ENCODE measurements around the gene NCF2.

Gene NCF2

DNA sequence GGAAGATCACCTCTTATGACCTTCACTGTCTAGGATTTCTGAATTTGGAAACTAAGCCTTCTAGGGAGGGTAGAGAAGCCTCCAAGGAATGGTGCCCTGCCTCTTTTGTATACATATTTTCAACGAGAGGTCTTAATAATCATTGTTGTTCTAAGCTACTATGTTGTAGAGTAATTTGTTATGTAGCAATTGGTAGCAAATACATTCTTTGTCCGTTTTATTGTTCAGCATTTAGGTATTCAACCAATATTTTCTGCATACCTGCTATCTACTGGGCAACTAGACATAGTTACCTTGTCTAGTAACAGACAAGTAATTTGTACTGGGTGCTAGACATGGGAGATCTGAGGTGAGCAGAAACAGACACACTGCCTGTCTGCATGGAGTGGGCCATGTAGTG is 20.8 kb upstream of the NCF2 start:
- DNase-seq = no peak

DNA sequence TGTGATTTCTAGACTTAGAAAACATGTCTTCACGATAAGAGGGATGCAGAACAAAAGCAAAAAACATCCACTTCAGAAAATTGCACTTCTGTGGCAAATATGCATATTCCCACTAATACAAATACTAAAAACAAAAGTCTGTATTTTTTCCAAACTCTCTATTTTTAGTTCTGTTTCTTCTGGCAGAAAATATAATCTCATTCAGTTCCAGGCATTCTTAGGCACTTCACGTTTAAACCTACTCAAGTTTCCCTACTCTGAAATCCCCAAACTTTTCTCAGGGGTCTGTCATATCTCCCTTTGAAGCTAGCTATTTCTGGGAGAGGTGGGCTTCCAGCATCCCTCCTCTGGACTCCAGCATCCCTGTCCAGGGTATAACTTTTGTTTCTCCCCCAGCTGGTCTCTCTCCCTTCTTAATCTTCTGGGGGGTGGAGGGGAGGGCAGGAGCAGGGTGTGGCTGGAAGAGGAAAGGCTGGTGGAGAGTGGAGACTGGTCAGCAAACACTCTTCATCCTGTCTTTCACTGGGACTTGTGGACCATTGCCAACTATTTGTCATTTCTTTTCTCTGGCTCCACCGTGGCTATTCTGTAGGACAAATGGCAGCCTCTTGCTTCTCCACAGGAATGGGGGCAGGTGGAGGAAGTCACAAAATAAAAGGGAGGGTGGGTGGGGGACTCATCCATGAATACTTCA is 19.6 kb upstream of the NCF2 start:
- peak; percentile 92 for DNase-seq

DNA sequence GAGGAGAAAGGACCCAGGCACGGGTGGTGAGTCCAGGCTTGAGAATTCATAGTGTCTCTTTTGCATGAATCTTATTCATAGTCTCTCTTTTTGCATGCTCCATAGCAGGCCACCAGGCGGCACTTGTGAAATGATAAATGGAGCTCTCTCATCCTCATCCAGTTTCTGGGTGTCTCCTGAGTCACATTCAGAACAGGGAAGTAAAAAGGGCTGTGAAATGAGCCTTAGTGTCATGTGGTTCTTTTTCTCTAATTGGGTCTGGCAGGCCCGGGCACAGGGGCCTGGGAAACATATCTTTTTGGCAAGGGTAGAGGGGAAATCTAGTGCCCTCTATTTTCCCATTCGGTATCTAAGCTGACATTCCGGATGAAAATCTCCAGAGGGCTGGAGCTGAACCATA is 19.1 kb upstream of the NCF2 start:
- DNase-seq = peak; percentile 73

DNA sequence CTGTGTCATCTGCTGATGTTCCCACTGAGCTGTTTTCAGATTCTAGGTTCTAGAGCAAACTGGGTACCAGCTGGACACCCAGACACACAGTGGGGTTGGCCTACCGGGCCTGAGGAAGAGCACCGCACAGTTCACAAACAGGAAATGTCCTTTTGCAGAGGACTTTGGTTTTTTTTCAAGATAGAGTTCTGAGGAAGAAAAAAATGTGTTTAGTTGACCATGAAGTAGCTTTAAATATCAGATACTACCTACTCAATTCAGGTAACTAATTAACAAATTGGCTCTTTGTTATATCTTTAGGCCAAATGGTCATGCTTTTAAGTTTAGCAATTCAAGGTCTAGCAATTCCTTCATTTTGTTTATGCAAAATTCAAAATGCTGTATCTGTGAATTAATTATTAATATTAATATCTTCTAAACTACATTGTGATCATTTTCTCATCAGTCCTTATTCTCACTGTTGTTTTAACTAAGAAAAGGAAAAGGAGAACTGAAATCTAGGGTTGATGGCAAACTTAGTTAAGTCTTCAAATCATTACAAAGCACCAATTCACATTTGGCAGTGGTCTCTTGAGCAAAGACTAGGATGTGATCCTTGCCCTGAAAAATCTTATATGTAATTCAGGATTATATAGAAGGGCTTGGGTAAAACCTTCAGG is 17.2 kb upstream of the NCF2 start:
- no peak for DNase-seq

DNA sequence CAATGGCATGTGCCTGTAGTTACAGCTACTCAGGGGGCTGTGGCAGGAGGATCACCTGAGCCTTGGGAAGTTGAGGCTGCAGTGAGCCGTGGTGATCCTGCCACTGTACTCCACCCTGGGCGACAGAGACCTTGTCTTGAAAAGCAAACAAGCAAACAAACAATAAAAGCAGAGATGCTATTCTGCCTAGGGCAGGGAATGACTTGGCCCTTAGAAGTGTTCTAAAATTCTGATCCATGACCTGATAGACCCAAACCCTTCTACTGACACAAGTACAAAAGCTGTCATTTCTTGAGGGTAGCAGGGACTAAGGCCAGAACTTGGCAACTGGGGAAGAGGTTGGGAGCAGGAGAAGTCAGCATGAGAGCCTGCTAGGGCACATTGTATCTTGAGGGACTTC is 15.6 kb upstream of the NCF2 start:
- DNase-seq = no peak

DNA sequence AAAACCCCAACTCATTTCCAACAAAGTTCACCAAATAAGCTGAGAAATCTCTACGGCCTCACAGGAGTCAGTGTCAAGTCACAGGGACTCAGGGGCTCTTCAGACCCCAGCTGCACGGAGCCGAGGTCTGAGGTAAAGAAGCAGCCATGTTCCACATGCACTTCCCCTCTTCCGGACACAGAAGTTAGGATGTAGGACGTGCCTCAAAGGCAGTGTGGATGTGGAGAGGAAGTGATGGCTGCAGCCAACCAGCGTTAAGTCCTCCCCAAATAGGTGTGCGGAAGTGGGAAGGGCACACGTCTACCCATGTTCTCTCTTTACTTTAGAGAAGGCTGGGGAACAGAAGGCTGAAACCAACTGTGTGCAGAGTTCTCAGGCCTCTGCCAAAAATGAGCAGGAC is 14.6 kb upstream of the NCF2 start:
- no peak for DNase-seq

DNA sequence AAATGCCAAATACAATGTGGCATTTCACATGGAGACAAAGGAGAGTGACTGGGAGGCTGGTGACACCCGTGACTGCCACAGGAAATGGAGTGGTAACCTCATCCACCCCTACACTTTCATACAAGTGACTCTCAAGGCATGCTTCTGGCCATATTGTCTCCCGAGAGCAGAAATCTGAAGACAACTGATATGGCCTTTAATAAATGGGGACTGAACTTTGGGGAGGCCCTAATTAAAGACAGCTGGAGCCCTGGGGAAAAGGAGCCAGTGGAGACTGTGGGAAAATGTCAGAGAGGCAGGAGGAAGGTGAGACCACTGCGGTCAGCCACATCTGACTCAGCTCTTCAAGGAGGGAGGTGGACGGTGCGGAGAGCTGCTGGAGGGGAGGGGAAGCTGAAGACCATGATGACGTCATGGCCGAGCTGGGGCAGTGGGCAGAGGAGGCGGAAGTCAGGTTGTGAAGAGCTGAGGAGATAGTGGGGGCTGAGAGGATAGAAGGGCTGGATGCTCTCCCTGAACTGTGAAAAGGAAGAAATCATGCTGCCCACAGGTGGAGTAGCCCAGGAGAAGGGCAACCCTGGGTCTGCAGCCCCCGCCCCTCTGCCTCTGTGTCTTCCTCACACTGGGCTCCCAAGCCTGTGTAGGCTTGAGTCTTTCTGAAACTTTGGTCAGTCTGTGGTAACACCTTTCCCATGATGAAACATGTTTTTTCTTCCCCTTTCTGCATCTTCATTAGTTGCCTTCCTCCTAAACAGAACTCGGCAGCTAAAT is 14.0 kb upstream of the NCF2 start:
- peak; percentile 25 for DNase-seq

DNA sequence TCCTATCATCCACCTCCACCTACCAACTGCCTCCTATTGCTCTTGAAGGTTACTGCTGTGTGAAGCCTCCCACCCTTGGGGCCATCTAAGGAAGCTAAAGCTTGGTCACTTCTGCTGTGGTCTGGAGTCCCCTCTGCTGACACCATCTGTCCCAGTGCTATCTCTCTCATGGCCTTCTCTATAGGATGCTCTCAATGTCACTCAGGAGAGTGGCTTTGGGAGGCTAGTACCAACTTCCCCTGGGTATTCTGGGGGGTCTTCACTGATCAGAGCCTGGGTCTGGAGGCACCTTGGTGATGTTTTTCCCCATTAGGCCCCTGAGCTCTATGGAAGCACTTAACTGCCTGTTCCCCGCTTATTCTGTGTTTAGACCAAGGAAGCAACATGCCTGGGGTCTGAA is 12.3 kb upstream of the NCF2 start:
- no peak for DNase-seq

DNA sequence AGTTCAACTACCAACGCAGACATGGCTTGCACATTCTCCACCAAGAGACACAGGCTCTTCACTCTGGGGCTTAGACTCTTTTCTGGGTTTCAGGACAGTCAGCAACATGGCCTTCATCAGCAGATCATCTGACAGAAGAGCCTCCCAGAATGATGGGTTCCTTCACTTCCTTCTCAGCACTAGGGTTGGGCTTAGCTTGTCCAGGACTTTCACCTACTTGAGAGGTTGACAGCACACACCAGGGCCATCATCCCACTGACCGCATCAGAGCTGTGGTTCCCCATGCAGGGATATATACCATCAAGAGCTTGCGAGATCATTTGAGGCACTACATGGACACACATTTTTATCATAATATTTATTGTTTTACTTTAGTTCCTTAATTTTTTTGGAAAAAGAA is 10.4 kb upstream of the NCF2 start:
- no peak for DNase-seq

DNA sequence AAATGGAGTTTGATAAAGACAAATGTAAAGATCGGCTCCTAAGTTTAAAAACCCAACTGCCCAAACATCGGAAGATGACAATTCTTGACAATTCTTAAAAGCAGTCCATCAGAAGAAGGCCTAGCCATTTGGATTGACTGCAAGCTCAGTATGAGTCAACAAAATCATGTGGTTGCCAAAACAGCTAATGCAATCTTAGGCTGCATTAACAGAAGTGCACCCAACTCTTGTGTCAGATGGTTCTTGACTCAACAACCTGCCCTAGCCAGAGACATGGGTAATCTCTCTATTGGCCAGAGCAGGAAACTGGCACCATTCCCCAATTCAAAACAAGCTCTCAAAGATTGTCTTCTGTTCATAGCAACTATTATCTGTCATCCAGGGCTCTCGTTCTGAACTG is 9.9 kb upstream of the NCF2 start:
- no peak for DNase-seq

DNA sequence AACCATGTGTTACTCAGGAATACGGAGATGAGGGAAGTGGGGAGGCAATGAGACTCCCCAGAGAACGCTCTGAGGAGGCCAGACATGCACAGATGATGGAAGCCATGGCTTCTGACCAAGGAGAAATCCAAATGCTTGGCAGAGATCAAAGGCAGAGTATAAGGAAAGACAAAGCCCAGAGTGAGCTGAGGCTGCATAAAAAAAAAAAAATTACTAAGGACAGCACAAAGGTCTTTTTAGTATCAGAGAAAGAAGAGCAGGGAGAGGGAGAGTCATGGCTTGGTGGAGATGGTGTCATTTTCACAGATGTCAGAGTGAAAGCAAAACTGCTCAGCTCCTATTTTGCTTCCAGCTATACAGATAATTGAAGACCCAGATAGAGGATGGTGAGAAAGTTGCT is 8.1 kb upstream of the NCF2 start:
- DNase-seq = no peak

DNA sequence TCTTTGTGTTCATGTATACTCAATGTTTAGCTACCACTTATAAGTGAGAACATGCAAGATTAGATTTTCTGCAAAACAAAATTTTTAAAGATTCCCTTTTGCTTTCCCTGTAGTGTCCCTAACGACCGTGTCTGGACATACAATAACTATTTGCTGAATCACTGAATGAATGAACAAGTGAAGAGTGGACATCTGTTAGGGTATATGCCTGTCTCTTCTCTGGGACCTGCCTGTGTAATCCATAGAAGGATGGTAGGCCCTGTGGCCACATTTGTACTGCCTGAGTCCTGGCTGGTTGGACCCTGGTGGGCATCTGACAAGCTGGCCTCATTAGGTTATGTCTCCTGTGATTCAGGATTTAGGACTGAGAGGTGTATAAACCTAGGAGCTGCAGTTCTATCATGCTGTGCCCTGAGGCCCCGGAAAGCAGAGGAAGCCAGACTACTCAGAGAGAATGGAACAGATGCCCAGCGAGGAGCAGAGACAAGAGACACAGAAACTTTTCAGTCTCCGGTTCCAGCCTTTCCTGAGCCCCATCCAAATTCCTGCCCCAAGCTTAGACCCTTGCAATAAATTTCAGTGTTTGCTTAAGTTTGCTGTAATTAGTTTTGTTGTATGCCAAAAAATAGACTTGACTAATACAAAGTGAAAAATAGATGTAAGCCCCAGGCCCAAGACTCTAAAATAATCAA is 7.5 kb upstream of the NCF2 start:
- no peak for DNase-seq

DNA sequence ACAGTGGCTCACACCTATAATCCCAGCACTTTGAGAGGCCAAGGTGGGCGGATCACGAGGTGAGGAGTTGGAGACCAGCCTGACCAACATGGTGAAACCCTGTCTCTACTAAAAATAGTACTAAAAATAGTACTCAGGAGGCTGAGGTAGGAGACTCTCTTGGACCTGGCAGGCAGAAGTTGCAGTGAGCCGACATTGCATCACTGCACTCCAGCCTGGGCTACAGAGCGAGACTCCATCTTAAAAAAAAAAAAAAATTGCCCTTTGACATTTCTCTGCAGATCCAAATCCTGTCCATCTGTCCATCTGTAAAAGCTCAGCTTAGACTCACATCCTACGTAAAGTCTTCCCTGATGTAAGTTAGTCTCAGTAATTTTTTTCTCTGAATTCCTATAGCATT is 6.2 kb upstream of the NCF2 start:
- DNase-seq = no peak

DNA sequence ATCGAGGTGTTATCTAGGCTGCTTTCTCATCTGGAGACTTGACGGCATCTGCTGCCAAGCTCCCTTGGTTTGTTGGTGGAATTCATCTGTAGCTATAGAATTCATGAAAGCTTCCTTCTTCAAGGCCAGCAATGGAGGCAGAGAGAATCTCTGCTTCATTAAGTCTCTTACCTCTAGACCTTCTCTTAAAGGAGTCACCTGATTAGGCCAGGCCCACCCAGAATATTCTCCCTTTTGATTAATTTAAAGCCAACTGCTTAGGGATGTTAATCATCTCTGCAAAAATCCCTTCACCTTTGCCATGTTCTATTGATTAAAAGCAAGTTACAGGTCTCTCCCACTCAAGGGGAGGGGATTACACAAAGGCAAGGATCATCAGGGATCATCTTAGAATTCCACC is 5.3 kb upstream of the NCF2 start:
- DNase-seq = no peak

DNA sequence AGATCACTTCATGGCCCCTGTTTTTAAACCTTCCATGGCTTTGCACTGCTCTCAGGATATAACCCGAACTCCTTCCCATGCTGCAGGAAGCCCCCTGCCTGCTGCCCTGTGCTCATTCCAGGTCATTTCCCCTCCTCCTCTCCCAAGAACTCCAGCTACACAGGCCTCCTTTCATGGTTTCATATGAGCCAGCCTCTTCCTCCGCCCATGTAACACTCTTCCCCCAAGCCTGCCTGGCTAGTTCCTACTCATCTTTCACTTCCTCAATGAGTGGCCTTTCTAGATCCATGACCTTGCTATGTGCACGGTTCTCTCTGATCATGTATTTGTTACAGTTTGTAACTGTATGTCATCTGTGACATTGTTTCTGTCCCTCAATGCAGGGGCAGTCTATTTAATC is 3.1 kb upstream of the NCF2 start:
- DNase-seq = no peak

DNA sequence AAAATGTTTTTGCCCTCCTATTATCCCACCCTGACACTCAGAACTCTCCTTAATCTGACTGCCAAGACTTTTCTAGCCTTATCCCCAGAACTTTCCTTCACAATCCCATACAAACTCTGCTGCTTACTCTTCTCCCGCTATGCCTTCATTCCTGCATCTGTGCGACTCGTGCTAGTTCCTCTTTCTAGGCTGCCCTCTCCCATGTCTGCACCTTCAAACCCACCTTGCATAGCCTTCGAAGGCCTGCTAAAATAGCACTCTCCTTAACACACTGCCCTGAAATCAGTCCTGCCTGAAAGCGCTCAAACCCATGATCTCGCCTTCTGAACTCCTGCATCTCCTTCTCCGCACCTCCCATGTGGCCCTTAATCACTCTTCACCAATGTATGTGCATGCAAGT is 2.5 kb upstream of the NCF2 start:
- no peak for DNase-seq

DNA sequence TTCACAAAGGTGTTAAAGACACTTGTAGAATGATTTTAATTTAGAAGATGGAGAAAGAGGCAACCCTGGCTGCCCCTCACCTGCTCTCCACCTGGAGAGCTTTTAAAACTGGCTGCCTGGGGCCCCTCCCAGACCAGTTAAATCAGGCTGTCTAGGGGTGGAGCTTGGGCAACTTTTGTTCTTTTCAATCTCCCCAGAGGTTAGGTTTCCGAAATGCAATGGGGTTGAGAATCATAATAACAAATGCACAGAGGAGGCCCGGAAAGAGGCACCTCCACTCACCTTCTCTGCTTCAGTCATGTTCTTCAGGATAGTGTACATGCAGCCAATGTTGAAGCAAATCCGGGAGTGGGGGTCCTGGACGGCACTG is 400 bp downstream of the NCF2 start:
- no peak for DNase-seq

DNA sequence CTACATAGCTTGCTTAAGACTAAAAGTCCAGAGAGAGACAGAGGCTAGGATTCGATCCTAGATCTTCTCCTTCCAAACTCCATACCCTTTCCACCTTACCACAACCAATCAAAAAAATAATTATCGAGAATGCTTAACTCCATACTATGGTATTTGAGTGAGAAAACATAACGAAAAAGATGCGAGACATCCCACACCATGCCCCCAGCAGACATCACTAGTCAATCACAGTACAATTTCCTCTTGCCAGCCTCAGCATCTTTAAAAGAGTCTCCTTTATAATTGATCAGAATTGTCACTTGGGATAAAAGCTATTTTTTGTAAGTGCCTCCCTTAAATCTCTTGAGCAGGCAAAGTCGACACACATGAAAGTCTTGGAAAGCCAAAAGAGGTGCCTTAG is 875 bp downstream of the NCF2 start:
- DNase-seq = no peak

DNA sequence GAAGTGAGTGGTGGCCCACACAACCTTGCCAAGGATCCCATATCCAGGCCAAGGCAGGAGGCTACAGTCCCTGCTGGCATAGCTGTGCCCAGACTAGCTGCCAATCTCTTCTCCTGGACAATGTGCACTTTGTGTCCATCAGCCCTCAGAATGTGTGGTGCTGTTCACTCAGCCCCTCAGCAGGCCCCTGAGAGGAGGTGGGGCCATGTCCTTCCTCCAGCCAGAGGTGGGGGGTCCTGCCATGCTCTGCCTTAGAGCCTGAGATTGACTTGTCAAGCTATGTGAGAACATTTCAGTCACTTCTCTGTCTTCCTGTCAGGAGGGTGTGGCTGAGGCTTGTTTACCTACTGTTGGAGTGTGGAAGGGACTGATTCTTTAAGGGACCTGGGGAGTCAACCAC is 1.4 kb downstream of the NCF2 start:
- peak; percentile 23 for DNase-seq

DNA sequence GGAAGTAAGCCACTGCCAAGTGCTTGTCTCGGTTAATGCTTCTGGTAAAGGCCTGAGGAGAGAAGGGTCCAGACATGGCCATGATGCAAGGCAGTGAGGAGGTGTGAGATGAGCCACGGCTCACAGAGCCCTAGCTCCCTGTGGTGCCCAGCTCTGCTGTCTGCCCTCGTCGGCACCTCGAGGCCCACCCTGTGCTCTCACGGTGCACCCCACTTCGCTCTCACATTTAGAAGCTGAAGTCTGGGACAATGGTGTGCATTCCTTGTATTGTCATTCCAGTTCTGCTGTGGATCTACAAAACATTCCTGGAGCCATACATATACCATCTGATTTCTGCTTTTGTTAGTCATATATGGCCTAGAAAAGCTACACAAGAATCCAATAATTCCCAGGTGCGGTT is 3.3 kb downstream of the NCF2 start:
- DNase-seq = no peak

DNA sequence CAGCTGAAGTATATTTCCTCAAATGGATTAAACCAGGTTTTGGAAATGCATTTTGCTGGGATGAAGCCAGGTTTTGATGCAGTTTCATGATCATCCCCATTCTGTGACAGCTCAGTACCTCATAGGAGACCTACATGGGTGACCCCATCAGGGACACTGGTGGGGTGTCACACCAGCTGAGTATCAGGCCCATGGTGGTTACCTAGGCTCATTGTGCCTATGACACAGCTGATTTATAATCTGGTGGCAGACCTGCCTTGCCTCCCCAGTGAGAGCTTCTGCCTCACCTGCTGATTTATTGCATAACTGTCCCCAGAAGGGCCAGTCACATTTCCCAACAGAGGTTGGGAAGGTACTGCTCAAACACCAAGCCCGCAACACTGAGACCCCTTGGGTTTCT is 3.8 kb downstream of the NCF2 start:
- no peak for DNase-seq

DNA sequence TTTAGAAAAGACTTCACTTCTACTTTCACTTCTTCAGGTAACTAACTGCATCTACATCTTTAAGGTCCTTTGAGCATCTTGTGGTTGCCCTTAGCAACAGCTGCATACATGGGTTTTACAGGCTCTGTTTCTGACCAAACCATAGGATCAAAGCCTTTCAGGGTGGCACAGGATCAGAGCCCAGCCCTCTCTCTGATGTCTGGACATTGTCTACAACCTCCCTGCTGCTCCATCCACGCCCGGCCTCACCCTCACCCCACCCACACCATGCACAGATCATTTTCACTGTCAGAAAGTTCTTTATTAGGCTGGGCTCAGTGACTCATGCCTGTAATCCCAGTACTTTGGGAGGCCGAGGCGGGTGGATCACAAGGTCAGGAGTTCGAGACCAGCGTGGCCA is 5.2 kb downstream of the NCF2 start:
- DNase-seq = no peak

DNA sequence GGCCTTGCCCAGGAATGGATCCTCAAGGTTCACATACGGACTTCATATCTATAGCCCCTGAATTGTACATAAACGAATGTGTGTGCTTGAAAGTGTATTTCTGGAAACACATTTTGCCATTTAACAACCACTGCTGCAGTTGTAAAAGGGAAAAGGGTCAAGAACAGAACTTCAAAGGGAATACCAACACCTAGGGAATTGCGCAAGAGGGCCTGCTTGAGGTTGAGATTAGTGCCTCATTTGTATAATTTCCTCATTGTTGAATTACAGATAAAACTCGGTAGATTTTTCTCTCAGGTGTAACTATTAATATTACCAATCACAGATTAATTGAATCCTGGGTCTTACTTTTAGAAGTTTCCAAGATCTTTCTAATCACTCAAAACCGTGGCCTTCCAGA is 6.1 kb downstream of the NCF2 start:
- no peak for DNase-seq

DNA sequence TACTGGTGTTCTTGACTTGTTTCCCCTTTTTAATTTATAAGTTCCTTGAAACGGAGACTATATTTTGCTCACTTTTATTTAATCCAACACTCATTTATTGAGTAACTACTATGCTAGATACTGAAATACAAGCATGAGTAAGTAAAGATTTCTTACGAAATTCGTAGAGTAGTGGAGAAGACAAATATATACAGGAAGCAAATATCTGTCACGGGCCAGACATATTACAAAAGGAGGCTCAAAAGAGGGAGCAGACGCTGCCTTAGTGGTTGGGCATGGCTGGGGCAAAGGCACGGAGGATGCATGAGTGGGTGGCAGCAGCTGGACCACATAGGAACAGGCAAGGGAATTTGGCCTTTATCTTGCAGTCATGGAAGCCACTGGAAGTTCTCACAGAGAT is 6.8 kb downstream of the NCF2 start:
- DNase-seq = no peak
